ENCODE data around the gene EPN3. TPM values are rescaled to one million over a fixed set of nuclear protein-coding genes. Genes with fewer than 3 reads are reported as not detected.

The EPN3 gene
- total RNA-seq, 4 donors from 2014 or later: 19.2 to 95.7 (median 57.4) TPM

- Histone ChIP-seq H3K27ac (no peak overlapping the region), H3K4me3 (no peak overlapping the region), H3K36me3 (no peaks in the 10 kb centered on the region), H3K27me3 (peaks cover 31% of the 10 kb centered on the region), H3K9me3 (no peaks in the 10 kb centered on the region), H3K4me1 (peaks cover 0 to 11% (median 4%) of the 10 kb centered on the region in 4 donors)
- no peak for DNase-seq
- intact Hi-C loops (cut with DNase I; ENCODE audit: low total_unique reads): no loop called here
- TF ChIP-seq POLR2A (IDR thresholded peaks at IDR 0.05): no peak
- no peak for TF ChIP-seq POLR2AphosphoS5 (IDR thresholded peaks at IDR 0.05)
- TF ChIP-seq EP300 (IDR thresholded peaks at IDR 0.05; ENCODE audit: low read depth): no peak
- TF ChIP-seq CTCF (IDR thresholded peaks at IDR 0.05): no peak
- 80% methylated on average over 7 of the region's 7 CpGs; no CpG with 5 or more reads in 1 of the 2 donors for WGBS, 2 donors (ENCODE audit: low coverage in 1 of 2)
- in situ Hi-C loops (cut with MboI; ENCODE audit: low pct_ligation_motif_present in 1 of 4, low pct_unique_long_range_greater_than_20kb in 1 of 4, low sequenced_read_pairs in 3 of 4): no loop called here
Measured at GRCh38 chr17:50569592-50569991, 37.1 kb downstream of the EPN3 start.

GRCh38 chr17:50570032-50570431 lies 37.5 kb downstream of the EPN3 start:
- H3K4me3 ChIP-seq: no peak overlapping the region
- no peaks in the 10 kb centered on the region for H3K36me3 ChIP-seq
- in situ Hi-C loops (cut with MboI; ENCODE audit: low pct_ligation_motif_present in 1 of 4, low pct_unique_long_range_greater_than_20kb in 1 of 4, low sequenced_read_pairs in 3 of 4): no loop called here
- WGBS, 2 donors (ENCODE audit: low coverage in 1 of 2): 85% methylated on average over 8 of the region's 8 CpGs; no CpG with 5 or more reads in 1 of the 2 donors
- TF ChIP-seq EP300 (IDR thresholded peaks at IDR 0.05; ENCODE audit: low read depth) (no peak), POLR2AphosphoS5 (IDR thresholded peaks at IDR 0.05) (no peak), CTCF (IDR thresholded peaks at IDR 0.05) (no peak), POLR2A (IDR thresholded peaks at IDR 0.05) (no peak)
- DNase-seq: no peak
- H3K27me3 ChIP-seq: peaks cover 27% of the 10 kb centered on the region
- no peak overlapping the region for H3K27ac ChIP-seq
- peaks cover 0 to 6% (median 1%) of the 10 kb centered on the region in 4 donors for H3K4me1 ChIP-seq
- intact Hi-C loops (cut with DNase I; ENCODE audit: low total_unique reads): no loop called here
- H3K9me3 ChIP-seq: no peaks in the 10 kb centered on the region

DNA sequence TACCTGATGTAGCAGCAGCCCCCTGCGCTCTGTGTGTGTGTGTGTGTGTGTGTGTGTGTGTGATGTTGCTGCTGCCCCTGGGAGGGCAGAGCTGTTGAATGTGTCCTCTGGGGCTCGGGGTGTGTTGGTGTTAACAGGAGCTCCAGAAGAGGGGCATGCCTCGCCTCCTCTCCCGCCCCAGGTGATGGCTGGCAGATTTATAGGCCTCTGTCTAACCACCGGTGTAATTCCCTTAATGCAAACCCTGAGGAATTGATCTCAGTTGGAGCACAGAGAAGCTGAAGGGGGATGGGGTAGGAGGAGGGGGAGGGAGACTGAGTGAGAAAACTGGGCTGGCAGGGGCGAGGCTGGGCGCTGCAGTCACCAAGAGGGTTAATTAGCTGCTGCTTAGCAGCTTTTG lies 38.0 kb downstream of the EPN3 start:
- Histone ChIP-seq H3K27ac (no peak overlapping the region), H3K36me3 (no peaks in the 10 kb centered on the region), H3K27me3 (peaks cover 22% of the 10 kb centered on the region), H3K9me3 (no peaks in the 10 kb centered on the region), H3K4me3 (no peak overlapping the region), H3K4me1 (peaks cover 0 to 1% (median 0%) of the 10 kb centered on the region in 4 donors)
- intact Hi-C loops (cut with DNase I; ENCODE audit: low total_unique reads): no loop called here
- in situ Hi-C loops (cut with MboI; ENCODE audit: low pct_ligation_motif_present in 1 of 4, low pct_unique_long_range_greater_than_20kb in 1 of 4, low sequenced_read_pairs in 3 of 4): no loop called here
- TF ChIP-seq POLR2AphosphoS5 (IDR thresholded peaks at IDR 0.05) (no peak), POLR2A (IDR thresholded peaks at IDR 0.05) (no peak), EP300 (IDR thresholded peaks at IDR 0.05; ENCODE audit: low read depth) (no peak)
- 68 to 73% methylated on average over 4 to 7 of the region's 7 CpGs for WGBS, 2 donors (ENCODE audit: low coverage in 1 of 2)
- no peak for DNase-seq

DNA sequence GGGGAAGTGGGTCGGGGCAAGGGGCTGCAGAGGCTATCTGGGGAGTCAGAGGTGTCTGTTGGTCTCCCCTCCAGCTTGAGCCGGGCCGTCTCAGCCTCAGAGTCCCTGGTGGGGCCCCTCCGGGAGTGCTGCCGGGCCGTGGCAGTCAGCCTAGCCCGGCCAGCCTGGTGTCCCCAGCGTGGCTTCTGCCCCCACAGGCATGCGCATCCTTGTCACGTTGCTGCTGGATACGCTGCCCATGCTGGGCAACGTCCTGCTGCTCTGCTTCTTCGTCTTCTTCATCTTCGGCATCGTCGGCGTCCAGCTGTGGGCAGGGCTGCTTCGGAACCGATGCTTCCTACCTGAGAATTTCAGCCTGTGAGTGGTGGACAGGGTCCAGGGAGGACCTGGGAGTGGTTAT lies 39.1 kb downstream of the EPN3 start:
- TF ChIP-seq CTCF (IDR thresholded peaks at IDR 0.05): no peak
- TF ChIP-seq EP300 (IDR thresholded peaks at IDR 0.05; ENCODE audit: low read depth): no peak
- TF ChIP-seq POLR2AphosphoS5 (IDR thresholded peaks at IDR 0.05): no peak
- TF ChIP-seq POLR2A (IDR thresholded peaks at IDR 0.05): no peak
- in situ Hi-C loops (cut with MboI; ENCODE audit: low pct_ligation_motif_present in 1 of 4, low pct_unique_long_range_greater_than_20kb in 1 of 4, low sequenced_read_pairs in 3 of 4): no loop called here
- no peak for DNase-seq
- Histone ChIP-seq H3K27me3 (peaks cover 10% of the 10 kb centered on the region), H3K9me3 (no peaks in the 10 kb centered on the region), H3K27ac (no peak overlapping the region), H3K36me3 (no peaks in the 10 kb centered on the region), H3K4me1 (no peaks in the 10 kb centered on the region), H3K4me3 (no peak overlapping the region)
- WGBS, 2 donors (ENCODE audit: low coverage in 1 of 2): 84% methylated on average over 19 of the region's 19 CpGs; no CpG with 5 or more reads in 1 of the 2 donors
- intact Hi-C loops (cut with DNase I; ENCODE audit: low total_unique reads): loop anchor here (2.0 kb wide), 1 partner anchor 31 kb away; no protein-coding TSS in a partner anchor

GRCh38 chr17:50572541-50572940 lies 40.0 kb downstream of the EPN3 start:
- in situ Hi-C loops (cut with MboI; ENCODE audit: low pct_ligation_motif_present in 1 of 4, low pct_unique_long_range_greater_than_20kb in 1 of 4, low sequenced_read_pairs in 3 of 4): no loop called here
- no peak for DNase-seq

More at GRCh38 chr17:50572541-50572940, 40.0 kb downstream of the EPN3 start:
- Histone ChIP-seq H3K27ac (no peak overlapping the region), H3K36me3 (no peaks in the 10 kb centered on the region), H3K4me1 (no peaks in the 10 kb centered on the region), H3K27me3 (peaks cover 1% of the 10 kb centered on the region), H3K4me3 (no peak overlapping the region), H3K9me3 (no peaks in the 10 kb centered on the region)
- WGBS, 2 donors (ENCODE audit: low coverage in 1 of 2): 93% methylated on average over 20 of the region's 20 CpGs; no CpG with 5 or more reads in 1 of the 2 donors
- TF ChIP-seq CTCF (IDR thresholded peaks at IDR 0.05) (no peak), POLR2AphosphoS5 (IDR thresholded peaks at IDR 0.05) (no peak), POLR2A (IDR thresholded peaks at IDR 0.05) (no peak), EP300 (IDR thresholded peaks at IDR 0.05; ENCODE audit: low read depth) (no peak)
- intact Hi-C loops (cut with DNase I; ENCODE audit: low total_unique reads): loop anchor here (2.0 kb wide), 1 partner anchor 30 kb away; no protein-coding TSS in a partner anchor
